Urinary bladder (tissue), 4 donors: ENCODE results near the gene ZNF407. TPM values are rescaled to one million over a fixed set of nuclear protein-coding genes. Genes with fewer than 3 reads are reported as not detected.

ENCODE experiments used
- DNase-seq: peaks from one replicate; pipeline ENCODE4 v3.0.0-alpha.2; 2015; ENCODE audit errors: extremely low spot score
- H3K27ac ChIP-seq: one replicate; pipeline ENCODE4 v1.5.1; 2013; ENCODE audit warnings: low read depth, mild to moderate bottlenecking, moderate library complexity
- H3K36me3 ChIP-seq: one replicate; pipeline ENCODE4 v1.6.1; 2013; ENCODE audit warnings: mild to moderate bottlenecking, moderate library complexity; ENCODE audit not compliant: insufficient read depth
- H3K4me1 ChIP-seq: one replicate; pipeline ENCODE4 v1.6.1; 2013; ENCODE audit warnings: mild to moderate bottlenecking, moderate library complexity; ENCODE audit not compliant: insufficient read depth
- H3K4me3 ChIP-seq: one replicate; pipeline ENCODE4 v1.5.1; 2013; ENCODE audit warnings: low read depth, low read length
- WGBS: extraction: QIAGEN DNeasy Blood & Tissue Kit; methylation state at CpG from one replicate; pipeline ENCODE4 v1.1.7; 2013; 5-methylcytosine and 5-hydroxymethylcytosine counted together
- polyA plus RNA-seq: library from polyadenylated mRNA; stranded (reverse); fragments of 200-250 nt; gene quantifications from one replicate; pipeline ENCODE4 v1.2.3, GENCODE V29; 2013
- total RNA-seq: library from RNA; depleted of rRNA; stranded (reverse); fragments of >200 nt; gene quantifications from one replicate; pipeline ENCODE4 v1.2.3, GENCODE V29; 2014
- donor health status: healthy with polysubstance abuse.
- donor health status: healthy.

Gene ZNF407
- total and polyA plus RNA-seq, 2 donors, result 5.9 to 40.8 TPM

DNA sequence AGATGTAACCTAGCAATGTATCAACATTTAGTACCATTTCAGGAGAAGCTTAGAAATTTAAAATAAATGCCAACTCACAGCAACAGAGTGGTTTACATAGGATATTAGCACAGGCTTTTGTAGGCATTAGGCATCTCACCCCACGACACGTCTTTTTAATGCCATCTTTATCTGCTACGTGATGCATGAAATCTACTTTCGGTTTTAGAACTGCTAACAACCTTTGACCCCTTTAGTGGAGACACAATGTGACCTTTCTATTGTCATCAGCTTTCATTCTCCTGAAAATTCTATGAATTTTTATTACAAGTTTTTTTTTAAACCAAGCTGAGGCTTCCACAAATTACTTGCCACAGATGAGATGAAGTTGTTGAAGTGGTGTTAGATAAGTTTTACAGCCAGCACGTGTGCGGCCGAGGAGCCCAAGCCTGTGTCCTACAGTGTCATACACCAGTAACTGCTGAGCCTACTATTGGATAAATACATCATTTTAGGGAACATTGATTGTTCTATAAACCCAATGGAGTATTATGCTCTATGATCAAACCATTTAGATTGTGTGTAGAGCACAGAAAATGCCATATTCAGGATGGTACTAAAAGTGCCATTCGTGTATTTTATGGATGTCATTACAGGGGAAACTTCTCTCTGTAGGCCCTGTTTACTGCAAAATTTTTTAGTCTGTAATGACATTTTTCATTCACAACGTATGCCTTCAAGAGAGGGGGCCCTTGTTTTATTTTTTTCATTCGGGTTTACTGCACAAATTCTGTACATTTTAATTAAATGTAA is 459.7 kb downstream of the ZNF407 start:
- Histone ChIP-seq H3K27ac (no peak overlapping the region), H3K36me3 (no peaks in the 10 kb centered on the region), H3K4me1 (no peaks in the 10 kb centered on the region), H3K4me3 (no peak overlapping the region)
- WGBS, result 79% methylated on average over 10 of the region's 10 CpGs
- no peak for DNase-seq

DNA sequence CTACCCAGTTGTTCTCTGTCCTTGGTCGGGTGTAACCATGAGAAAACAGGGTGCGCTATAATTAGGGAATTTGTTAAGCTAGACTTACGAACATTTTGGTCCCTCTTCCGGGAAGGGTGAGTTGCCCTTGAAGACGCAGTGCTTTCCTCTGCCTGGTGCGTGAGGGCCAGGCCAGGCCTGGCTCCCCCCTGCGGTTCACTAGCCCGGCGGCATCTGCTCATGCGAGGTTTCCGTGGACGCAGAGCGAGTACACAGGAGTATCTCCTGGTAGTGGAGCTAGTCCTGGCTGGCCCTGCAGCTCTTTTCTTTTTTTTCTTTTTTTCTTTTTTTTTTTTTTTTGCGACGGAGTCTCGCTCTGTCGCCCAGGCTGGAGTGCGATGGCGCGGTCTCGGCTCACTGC is 462.5 kb downstream of the ZNF407 start:
- 94% methylated on average over 21 of the region's 21 CpGs for WGBS
- Histone ChIP-seq H3K27ac (no peak overlapping the region), H3K36me3 (no peaks in the 10 kb centered on the region), H3K4me3 (no peak overlapping the region), H3K4me1 (no peaks in the 10 kb centered on the region)
- no peak for DNase-seq

DNA sequence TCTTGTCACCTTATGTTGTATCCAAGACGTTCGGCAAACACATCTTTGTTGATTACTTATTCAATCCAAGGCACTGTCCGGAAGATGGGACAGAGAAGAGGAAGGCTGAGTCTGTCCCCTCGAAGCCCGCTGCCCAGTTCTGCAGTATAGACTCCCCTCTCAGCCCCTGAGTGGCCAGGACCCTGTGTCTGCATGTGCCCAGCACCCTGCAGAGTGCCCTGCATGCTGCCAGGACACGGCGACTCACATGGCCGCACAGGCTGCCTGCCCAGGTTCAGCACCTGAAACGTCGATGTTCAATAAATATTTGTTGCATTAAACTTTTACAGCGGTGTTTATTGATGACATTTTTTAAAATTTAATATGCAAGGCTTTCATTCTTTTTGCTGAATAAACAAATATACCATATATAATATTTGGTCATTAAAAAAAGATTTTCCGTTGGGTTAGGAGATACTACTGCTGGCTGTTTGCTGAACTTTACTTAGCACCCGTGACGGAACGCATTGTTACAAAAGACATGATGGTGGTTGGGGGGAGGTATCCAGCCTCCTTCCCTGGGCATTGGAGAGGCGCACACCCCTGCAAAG is 464.7 kb downstream of the ZNF407 start:
- H3K36me3 ChIP-seq, result no peaks in the 10 kb centered on the region
- WGBS, result 92% methylated on average over 16 of the region's 16 CpGs
- H3K27ac ChIP-seq, result no peak overlapping the region
- DNase-seq, result no peak
- H3K4me3 ChIP-seq, result no peak overlapping the region
- no peaks in the 10 kb centered on the region for H3K4me1 ChIP-seq

DNA sequence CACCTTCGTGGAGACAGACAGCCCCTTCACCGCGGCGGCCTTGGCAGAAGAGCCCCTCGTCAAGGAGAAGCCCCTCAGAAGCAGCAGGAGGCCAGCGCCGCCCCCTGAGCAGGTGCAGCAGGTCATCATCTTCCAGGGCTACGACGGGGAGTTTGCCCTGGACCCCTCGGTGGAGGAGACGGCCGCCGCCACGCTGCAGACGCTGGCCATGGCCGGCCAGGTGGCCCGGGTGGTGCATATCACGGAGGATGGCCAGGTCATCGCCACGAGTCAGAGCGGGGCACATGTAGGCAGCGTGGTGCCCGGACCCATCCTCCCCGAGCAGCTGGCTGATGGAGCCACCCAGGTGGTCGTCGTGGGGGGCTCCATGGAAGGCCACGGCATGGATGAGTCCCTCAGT is 465.5 kb downstream of the ZNF407 start:
- WGBS, result 95% methylated on average over 27 of the region's 27 CpGs
- H3K36me3 ChIP-seq, result no peaks in the 10 kb centered on the region
- H3K4me3 ChIP-seq, result no peak overlapping the region
- no peak overlapping the region for H3K27ac ChIP-seq
- no peak for DNase-seq
- no peaks in the 10 kb centered on the region for H3K4me1 ChIP-seq

DNA sequence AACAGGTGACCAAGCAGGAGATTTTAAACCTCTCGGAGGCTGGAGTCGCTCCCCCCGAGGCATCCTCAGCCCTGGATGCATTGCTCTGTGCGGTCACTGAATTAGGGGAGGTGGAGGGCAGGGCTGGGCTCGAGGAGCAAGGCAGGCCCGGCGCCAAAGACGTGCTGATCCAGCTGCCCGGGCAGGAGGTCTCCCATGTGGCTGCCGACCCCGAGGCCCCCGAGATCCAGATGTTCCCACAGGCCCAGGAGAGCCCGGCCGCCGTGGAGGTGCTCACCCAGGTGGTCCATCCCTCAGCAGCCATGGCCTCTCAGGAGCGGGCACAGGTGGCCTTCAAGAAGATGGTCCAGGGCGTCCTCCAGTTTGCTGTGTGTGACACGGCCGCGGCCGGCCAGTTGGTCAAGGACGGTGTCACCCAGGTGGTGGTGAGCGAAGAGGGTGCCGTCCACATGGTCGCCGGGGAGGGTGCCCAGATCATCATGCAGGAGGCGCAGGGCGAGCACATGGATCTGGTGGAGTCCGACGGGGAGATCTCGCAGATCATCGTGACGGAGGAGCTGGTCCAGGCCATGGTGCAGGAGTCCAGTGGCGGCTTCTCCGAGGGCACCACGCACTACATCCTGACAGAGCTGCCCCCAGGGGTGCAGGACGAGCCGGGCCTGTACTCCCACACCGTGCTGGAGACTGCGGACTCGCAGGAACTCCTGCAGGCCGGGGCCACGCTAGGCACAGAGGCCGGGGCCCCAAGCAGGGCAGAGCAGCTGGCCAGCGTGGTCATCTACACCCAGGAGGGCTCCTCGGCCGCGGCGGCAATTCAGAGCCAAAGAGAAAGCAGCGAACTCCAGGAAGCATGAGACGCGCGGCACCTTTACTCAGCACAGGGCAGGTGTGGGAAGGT is 466.2 kb downstream of the ZNF407 start:
- no peak overlapping the region for H3K27ac ChIP-seq
- H3K4me1 ChIP-seq, result no peaks in the 10 kb centered on the region
- WGBS, result 95% methylated on average over 53 of the region's 53 CpGs
- no peaks in the 10 kb centered on the region for H3K36me3 ChIP-seq
- DNase-seq, result no peak
- no peak overlapping the region for H3K4me3 ChIP-seq

DNA sequence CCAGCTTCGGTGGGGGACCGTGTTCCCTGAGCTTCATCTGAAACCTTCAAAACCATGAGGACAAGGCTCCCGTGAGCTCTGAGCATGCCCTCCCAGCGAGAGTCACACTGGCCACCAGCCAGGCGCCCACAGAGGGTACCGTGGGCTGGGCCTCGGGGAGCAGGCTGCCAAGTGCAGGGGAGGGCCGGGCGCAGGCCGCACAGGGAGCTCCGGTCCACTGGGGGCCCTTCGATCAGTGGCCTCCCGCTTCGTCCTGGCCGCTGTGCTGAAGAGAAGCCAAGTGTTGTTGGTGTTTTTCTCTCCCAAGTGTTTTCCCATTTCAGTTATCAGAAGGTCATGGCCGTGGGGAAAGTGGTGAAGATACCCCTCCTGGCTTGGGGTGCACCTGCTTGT is 466.8 kb downstream of the ZNF407 start:
- Histone ChIP-seq H3K4me3 (no peak overlapping the region), H3K27ac (no peak overlapping the region), H3K4me1 (no peaks in the 10 kb centered on the region), H3K36me3 (no peaks in the 10 kb centered on the region)
- no peak for DNase-seq
- 90% methylated on average over 16 of the region's 16 CpGs for WGBS

DNA sequence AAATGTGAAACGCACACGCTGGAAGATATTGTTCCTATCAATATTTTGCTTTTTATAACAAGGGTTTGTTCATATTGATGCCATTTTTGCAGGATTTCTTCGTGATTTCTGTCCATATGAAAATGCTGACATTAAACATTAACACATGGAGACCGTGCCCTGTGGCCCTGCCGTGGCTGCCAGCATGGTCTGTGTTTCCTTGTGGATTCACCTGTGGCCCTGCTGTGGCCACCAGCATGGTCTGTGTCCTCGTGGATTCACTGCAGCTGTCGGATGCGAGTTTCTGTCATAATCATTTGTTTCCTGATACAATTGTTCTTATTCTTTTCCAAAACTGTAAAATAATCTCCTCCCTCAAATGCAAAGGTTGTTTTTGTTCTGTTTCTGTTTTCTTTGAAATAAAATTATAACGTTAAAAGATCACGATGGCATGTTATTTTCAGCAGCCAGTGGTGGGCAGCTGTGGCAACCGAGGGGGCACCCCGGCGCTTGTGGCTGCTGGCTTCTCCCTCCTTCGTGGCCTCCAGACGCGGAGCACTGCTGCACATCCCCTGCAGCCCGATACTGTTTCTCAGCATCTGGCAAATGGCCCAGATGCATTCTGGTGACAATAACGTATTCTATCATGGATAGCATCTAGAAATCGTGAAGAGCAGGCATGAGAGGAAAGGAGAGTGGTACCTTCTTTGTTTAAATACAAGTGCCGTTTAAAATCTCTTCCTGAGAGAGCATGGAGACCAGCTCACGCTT is 467.8 kb downstream of the ZNF407 start:
- WGBS, result 84% methylated on average over 21 of the region's 21 CpGs
- H3K36me3 ChIP-seq, result no peaks in the 10 kb centered on the region
- DNase-seq, result no peak
- no peak overlapping the region for H3K4me3 ChIP-seq
- no peaks in the 10 kb centered on the region for H3K4me1 ChIP-seq
- no peak overlapping the region for H3K27ac ChIP-seq

DNA sequence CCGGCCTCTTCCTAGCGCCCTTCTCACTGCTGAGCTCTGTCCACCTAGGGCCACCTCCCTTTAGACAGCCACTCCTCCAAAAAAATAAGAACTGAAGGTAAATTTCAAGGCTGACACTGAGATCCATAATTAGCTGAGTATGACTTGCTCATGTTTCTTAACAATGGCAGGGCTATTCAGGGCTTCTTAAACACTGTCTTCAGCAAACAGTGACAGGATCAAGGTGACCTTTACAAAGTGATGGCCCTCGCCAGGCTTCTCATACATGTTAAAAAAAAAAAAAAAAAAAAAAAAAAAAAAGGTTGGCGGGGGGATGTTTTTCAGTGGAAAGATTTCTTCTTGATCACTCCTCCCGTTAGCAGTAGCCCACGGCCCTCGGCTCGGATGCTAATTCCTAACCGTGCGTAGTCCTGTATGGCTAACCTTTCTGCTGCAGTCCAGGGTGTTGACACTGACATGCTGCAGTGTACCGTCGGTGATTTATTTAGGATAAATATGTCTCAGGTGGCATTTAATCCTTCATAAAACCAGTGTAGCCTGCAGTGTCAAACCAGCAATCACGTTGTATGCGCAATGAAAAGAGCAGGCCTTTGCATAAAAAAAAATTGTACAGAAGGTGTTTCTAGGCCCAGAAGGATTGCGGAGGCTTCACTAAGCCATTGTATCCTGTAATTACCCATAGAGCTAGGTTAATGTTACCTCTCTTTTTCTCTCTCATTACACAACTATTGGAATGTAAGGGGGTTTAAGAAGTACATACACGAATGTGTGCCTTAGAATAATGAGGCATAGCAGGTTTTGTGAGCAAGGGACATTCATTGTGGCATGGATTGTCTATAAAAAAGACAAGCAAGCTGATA is 468.6 kb downstream of the ZNF407 start:
- WGBS, result 89% methylated on average over 16 of the region's 16 CpGs
- Histone ChIP-seq H3K27ac (no peak overlapping the region), H3K4me3 (no peak overlapping the region), H3K4me1 (no peaks in the 10 kb centered on the region), H3K36me3 (no peaks in the 10 kb centered on the region)
- DNase-seq, result no peak

DNA sequence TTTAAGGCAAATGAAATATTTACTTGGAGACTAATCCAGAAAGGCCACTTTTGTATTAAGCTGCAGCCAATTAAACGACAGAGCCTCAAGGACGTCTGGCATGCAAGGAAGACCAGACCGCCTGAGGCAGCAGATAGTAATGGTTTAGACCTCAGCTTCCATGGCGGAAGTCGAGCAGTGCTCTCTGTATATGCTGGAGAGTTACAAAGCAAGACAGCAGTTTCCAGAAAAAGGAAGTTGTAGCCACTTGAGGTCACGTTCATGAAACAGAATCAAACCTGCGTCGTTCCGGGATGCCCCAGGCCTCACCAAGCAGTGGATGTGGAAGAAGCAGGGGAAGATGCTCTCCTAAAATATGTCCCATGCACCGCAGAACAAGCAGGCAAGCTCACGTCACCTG is 469.3 kb downstream of the ZNF407 start:
- H3K36me3 ChIP-seq, result no peaks in the 10 kb centered on the region

DNA sequence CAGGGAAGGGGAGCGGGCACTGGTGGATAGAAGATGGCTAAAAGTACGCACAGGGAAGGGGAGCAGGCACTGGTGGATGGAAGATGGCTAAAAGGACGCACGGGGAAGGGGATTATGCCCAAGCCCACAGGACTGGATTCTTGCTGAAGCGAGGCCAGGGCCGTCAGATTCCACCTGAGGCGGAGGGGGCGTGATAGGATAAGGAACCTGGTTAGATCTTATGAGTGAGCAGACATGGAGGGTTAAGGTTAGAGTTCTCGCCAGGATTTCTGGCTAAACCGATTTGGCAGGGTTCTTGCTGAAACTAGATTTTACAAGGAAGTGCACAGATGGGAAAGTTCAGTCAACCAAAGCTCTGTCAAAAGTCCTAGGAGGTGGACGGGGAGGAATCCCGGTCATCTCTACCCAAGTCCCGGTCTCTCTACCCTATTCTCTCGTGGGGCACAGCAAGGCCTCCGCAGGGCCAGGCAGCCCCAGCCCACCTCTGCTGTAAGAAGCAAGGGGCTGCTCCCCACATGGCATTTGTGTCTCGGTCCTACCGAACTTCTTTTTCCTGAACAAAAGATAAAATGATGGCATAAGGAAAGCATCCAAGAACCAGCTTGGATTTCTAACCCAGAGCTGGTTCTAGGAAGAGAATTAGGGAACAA is 470.5 kb downstream of the ZNF407 start:
- H3K27ac ChIP-seq, result no peak overlapping the region
- no peaks in the 10 kb centered on the region for H3K4me1 ChIP-seq
- DNase-seq, result no peak
- 89% methylated on average over 17 of the region's 17 CpGs for WGBS
- no peaks in the 10 kb centered on the region for H3K36me3 ChIP-seq
- H3K4me3 ChIP-seq, result no peak overlapping the region

More for the DNA sequence above, 469.3 kb downstream of the ZNF407 start:
- no peak overlapping the region for H3K27ac ChIP-seq
- no peak for DNase-seq
- no peaks in the 10 kb centered on the region for H3K4me1 ChIP-seq
- H3K4me3 ChIP-seq, result no peak overlapping the region
- 83% methylated on average over 11 of the region's 11 CpGs for WGBS

DNA sequence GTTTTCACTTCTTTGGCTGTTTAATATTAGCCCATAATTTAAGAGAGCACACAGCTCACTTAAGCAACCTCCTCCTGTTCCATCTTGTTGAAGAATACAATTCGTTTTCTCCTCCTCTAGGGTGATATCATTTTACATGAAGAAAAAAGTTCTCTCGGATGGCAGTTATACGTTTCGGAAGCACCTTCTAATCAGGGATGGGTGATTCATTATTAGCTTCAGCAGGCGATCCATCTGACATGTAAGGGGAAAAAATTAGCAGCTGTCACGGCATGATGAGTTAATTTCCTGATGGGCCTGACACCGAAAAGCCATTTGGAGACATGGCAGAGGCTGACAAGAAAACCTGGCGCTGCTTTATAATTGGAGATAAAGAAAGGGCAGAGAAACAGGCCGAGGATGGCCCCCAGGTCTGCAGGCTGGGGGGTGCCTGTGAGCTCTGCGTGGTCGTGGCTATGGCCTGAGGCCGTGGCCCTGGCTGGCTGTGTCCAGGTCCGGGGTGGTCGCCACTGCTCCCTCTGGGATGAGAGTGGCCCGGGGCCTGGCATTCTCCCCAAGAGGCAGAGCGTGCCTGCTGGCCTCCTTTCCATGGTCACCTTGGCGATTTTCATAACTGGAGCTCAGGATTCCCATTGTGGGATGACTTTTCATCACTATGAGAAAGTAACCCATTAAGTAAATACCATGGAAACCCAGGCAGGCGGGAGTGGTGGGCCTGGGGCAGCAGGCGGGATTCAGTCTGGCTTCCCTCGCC is 471.2 kb downstream of the ZNF407 start:
- H3K27ac ChIP-seq, result no peak overlapping the region
- no peaks in the 10 kb centered on the region for H3K4me1 ChIP-seq
- H3K36me3 ChIP-seq, result no peaks in the 10 kb centered on the region
- DNase-seq, result no peak
- WGBS, result 93% methylated on average over 20 of the region's 20 CpGs
- H3K4me3 ChIP-seq, result no peak overlapping the region

DNA sequence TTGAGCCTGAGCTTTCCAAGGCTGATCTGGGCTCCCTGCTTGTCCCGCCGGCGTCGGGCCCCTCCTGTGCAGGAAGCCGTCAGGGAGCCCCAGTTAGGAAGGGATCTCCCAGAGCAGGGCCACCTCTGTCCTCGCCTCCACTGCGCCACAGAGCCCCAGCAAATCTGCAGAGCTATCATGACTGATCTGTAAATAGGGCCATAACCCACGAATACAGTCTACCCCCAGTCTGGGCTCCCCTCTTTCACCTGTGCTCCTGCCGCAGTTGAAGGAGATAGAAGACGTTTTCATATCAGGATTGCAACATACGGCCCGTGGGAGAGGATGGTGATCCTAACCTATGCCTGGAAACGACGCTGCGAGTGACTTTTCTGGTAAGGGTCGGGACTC is 472.6 kb downstream of the ZNF407 start:
- H3K4me3 ChIP-seq, result no peak overlapping the region
- no peaks in the 10 kb centered on the region for H3K4me1 ChIP-seq
- H3K27ac ChIP-seq, result no peak overlapping the region
- H3K36me3 ChIP-seq, result no peaks in the 10 kb centered on the region
- 78% methylated on average over 16 of the region's 16 CpGs for WGBS
- no peak for DNase-seq
